HEK293 (cell line): ENCODE data around the gene GPATCH4.

Source experiments
- BCL11A ChIP-seq: fragments of 450-650 bp; formaldehyde crosslinking; IDR thresholded peaks from 2 replicates; pipeline ENCODE4 v1.5.1; 2016; ENCODE audit warnings: low read depth, missing biosample characterization, missing genetic modification characterization
- CTCF ChIP-seq: fragments of 450-650 bp; formaldehyde crosslinking; IDR thresholded peaks from 2 replicates; pipeline ENCODE4 v1.5.1; 2016; ENCODE audit warnings: missing biosample characterization, missing genetic modification characterization
- PRDM10 ChIP-seq: fragments of 450-650 bp; formaldehyde crosslinking; IDR thresholded peaks from 2 replicates; pipeline ENCODE4 v1.5.1; 2016; ENCODE audit warnings: missing biosample characterization, missing genetic modification characterization
- TCF7L2 ChIP-seq: IDR thresholded peaks from 2 replicates; pipeline ENCODE4 v1.6.1; 2011; ENCODE audit warnings: low read depth, mild to moderate bottlenecking, inconsistent platforms, low read length, moderate library complexity, borderline replicate concordance
- YY1 ChIP-seq: fragments of 450-650 bp; formaldehyde crosslinking; IDR thresholded peaks from 2 replicates; pipeline ENCODE4 v1.5.1; 2018; ENCODE audit warnings: missing biosample characterization, missing genetic modification characterization
- ZBTB7A ChIP-seq: fragments of 450-650 bp; formaldehyde crosslinking; IDR thresholded peaks from 2 replicates; pipeline ENCODE4 v1.5.1; 2016; ENCODE audit warnings: low read depth, missing biosample characterization, missing genetic modification characterization
- ZEB2 ChIP-seq: fragments of 450-650 bp; formaldehyde crosslinking; IDR thresholded peaks from 2 replicates; pipeline ENCODE4 v1.5.1; 2016; ENCODE audit warnings: missing biosample characterization, missing genetic modification characterization
- ZNF621 ChIP-seq: fragments of 450-650 bp; formaldehyde crosslinking; IDR thresholded peaks from 2 replicates; pipeline ENCODE4 v1.5.1; 2017; ENCODE audit warnings: missing biosample characterization, missing genetic modification characterization
- ZNF701 ChIP-seq: fragments of 450-650 bp; formaldehyde crosslinking; IDR thresholded peaks from 2 replicates; pipeline ENCODE4 v1.5.1; 2016; ENCODE audit warnings: missing biosample characterization, missing genetic modification characterization

DNA sequence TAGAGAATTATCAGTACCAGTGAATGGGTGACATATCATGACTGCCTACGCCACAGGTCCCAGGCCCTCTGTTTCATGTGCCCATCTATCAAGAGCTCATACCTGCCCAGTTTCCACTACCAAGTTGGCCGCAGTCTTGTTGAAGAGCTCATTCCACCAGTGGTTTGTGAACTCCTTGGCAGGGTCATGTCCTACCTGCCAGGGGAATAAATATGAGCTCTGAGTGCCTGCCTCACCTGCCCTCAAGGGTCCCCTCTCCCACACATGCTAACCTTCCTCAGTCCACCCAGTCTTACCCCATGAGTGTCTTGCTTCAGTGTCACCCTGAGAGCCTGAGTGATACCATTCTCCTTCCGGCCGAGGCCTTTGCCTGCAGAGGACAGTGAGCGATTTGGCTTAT, 3.2 kb downstream of the GPATCH4 start:
- TF ChIP-seq CTCF (tag by site-specific recombination) = no peak
- TF ChIP-seq YY1 (tag by site-specific recombination) = no peak
- no peak for TF ChIP-seq PRDM10
- TF ChIP-seq ZEB2 = no peak
- no peak for TF ChIP-seq BCL11A (tag by site-specific recombination)
- no peak for TF ChIP-seq TCF7L2
- no peak for TF ChIP-seq ZBTB7A (tag by site-specific recombination)
- no peak for TF ChIP-seq ZNF701 (tag by site-specific recombination)
- no peak for TF ChIP-seq ZNF621 (tag by site-specific recombination)
